SIG-M5 treated with dmso at 0.1 percent for 504 hours (cell line): ENCODE data around the gene MYH7.

Source experiments
- DNase-seq: peaks from one replicate; lab custom pipeline; 2025; ENCODE audit not compliant: unreplicated experiment; lab: John Stamatoyannopoulos, UW

MYH7 gene

GRCh38 chr14:23435543-23436326 lies at the start of gene MYH7:
Gene MYH7 (minus strand): TSS chr14:23435660. CDS start chr14:23433732, 1,928 bp downstream.
- no peak for DNase-seq

- peak; percentile 9 for DNase-seq
Measured at GRCh38 chr14:23483236-23483854, 47.9 kb upstream of the MYH7 start.

GRCh38 chr14:23482823-23483148 lies 47.3 kb upstream of the MYH7 start:
- no peak for DNase-seq

GRCh38 chr14:23481979-23482822 lies 46.7 kb upstream of the MYH7 start:
- no peak for DNase-seq

GRCh38 chr14:23481362-23481970 lies 46.0 kb upstream of the MYH7 start:
- DNase-seq, result no peak

- DNase-seq, result peak; percentile 53
Measured at GRCh38 chr14:23478109-23478759, 42.8 kb upstream of the MYH7 start.

- DNase-seq, result no peak
Measured at GRCh38 chr14:23470947-23471346, 35.5 kb upstream of the MYH7 start.

GRCh38 chr14:23469906-23470403 lies 34.5 kb upstream of the MYH7 start:
- no peak for DNase-seq

GRCh38 chr14:23469127-23469905 lies 33.9 kb upstream of the MYH7 start, which contains the start of gene NGDN:
Gene NGDN (plus strand): TSS chr14:23469703. CDS start chr14:23469716, 13 bp downstream.
- peak; percentile 100 for DNase-seq

GRCh38 chr14:23468704-23469126 lies 33.3 kb upstream of the MYH7 start:
- DNase-seq, result no peak

GRCh38 chr14:23465261-23465660 lies 29.8 kb upstream of the MYH7 start:
- no peak for DNase-seq

- DNase-seq, result peak; percentile 24
Measured at GRCh38 chr14:23464700-23465099, 29.2 kb upstream of the MYH7 start.

- DNase-seq, result no peak
Measured at GRCh38 chr14:23460960-23461359, 25.5 kb upstream of the MYH7 start.

- no peak for DNase-seq
Measured at GRCh38 chr14:23457587-23458445, 22.4 kb upstream of the MYH7 start.

GRCh38 chr14:23456883-23457586 lies 21.6 kb upstream of the MYH7 start:
- peak; percentile 11 for DNase-seq

- no peak for DNase-seq
Measured at GRCh38 chr14:23454445-23454856, 19.0 kb upstream of the MYH7 start.

GRCh38 chr14:23452237-23452636 lies 16.8 kb upstream of the MYH7 start:
- no peak for DNase-seq

GRCh38 chr14:23450379-23450778 lies 14.9 kb upstream of the MYH7 start:
- DNase-seq, result no peak
